Mesendoderm (in vitro differentiated cells): ENCODE results near the gene GLIS1.
"Not testable (repeated sequence)": the region's sequence is repeated elsewhere in the genome, so short reads cannot be mapped to it uniquely, and the experiment has no call there.

Experiments
- DNase-seq: peaks from one replicate; pipeline ENCODE4 v3.0.0; 2013
- H2AK5ac ChIP-seq: 2 replicates; pipeline ENCODE4 v1.6.1; 2013; ENCODE audit warnings: low read length, inconsistent platforms
- H2BK120ac ChIP-seq: 2 replicates; pipeline ENCODE4 v1.6.1; 2013; ENCODE audit warnings: low read depth, mild to moderate bottlenecking, low read length, moderate library complexity, mixed read lengths
- H2BK15ac ChIP-seq: replicated peaks from 2 replicates; pipeline ENCODE4 v1.6.1; 2013; ENCODE audit warnings: low read depth, mild to moderate bottlenecking, moderate library complexity
- H2BK5ac ChIP-seq: 2 replicates; pipeline ENCODE4 v1.6.1; 2013; ENCODE audit warnings: low read length, inconsistent platforms
- H3K18ac ChIP-seq: 2 replicates; pipeline ENCODE4 v1.6.1; 2013; ENCODE audit warnings: mild to moderate bottlenecking, low read length, mixed read lengths
- H3K23ac ChIP-seq: one replicate; pipeline ENCODE4 v1.6.1; 2013; ENCODE audit warnings: low read length
- H3K27ac ChIP-seq: 2 replicates; pipeline ENCODE4 v1.5.1; 2013; ENCODE audit warnings: low read depth, mild to moderate bottlenecking, inconsistent platforms, low read length, moderate library complexity
- H3K27me3 ChIP-seq: 2 replicates; pipeline ENCODE4 v1.6.1; 2013; ENCODE audit warnings: low read length, control low read depth, mild to moderate bottlenecking, inconsistent platforms; ENCODE audit not compliant: insufficient read depth, poor library complexity
- H3K36me3 ChIP-seq: 2 replicates; pipeline ENCODE4 v1.6.1; 2013; ENCODE audit warnings: low read length, inconsistent platforms; ENCODE audit not compliant: control insufficient read depth, insufficient read depth
- H3K4ac ChIP-seq: one replicate; pipeline ENCODE4 v1.6.1; 2013; ENCODE audit warnings: low read depth, mild to moderate bottlenecking, low read length, moderate library complexity
- H3K4me1 ChIP-seq: 2 replicates; pipeline ENCODE4 v1.6.1; 2013; ENCODE audit warnings: low read depth, low read length, inconsistent platforms; ENCODE audit not compliant: control insufficient read depth
- H3K4me2 ChIP-seq: 2 replicates; pipeline ENCODE4 v1.6.1; 2013; ENCODE audit warnings: low read length
- H3K4me3 ChIP-seq: 2 replicates; pipeline ENCODE4 v1.5.1; 2013; ENCODE audit warnings: mild to moderate bottlenecking, low read length
- H3K56ac ChIP-seq: one replicate; pipeline ENCODE4 v1.6.1; 2013; ENCODE audit warnings: low read length
- H3K79me1 ChIP-seq: 2 replicates; pipeline ENCODE4 v1.6.1; 2013; ENCODE audit warnings: low read length, inconsistent platforms
- H3K79me2 ChIP-seq: 2 replicates; pipeline ENCODE4 v1.6.1; 2013; ENCODE audit warnings: mild to moderate bottlenecking, low read length; ENCODE audit not compliant: control insufficient read depth, insufficient read depth
- H3K9ac ChIP-seq: 2 replicates; pipeline ENCODE4 v1.6.1; 2013; ENCODE audit warnings: low read length, inconsistent platforms
- H4K5ac ChIP-seq: one replicate; pipeline ENCODE4 v1.6.1; 2013; ENCODE audit warnings: low read length
- H4K8ac ChIP-seq: one replicate; pipeline ENCODE4 v1.6.1; 2013; ENCODE audit warnings: low read depth, mild to moderate bottlenecking, control low read depth, low read length, moderate library complexity
- WGBS: extraction: QIAGEN DNeasy Blood & Tissue Kit; methylation state at CpG from one replicate; pipeline ENCODE4 v1.1.7; 2013; ENCODE audit warnings: low lambda C conversion rate, missing lambda C conversion rate; ENCODE audit not compliant: insufficient coverage; ENCODE audit errors: extremely low coverage; 5-methylcytosine and 5-hydroxymethylcytosine counted together

GLIS1 gene

DNA sequence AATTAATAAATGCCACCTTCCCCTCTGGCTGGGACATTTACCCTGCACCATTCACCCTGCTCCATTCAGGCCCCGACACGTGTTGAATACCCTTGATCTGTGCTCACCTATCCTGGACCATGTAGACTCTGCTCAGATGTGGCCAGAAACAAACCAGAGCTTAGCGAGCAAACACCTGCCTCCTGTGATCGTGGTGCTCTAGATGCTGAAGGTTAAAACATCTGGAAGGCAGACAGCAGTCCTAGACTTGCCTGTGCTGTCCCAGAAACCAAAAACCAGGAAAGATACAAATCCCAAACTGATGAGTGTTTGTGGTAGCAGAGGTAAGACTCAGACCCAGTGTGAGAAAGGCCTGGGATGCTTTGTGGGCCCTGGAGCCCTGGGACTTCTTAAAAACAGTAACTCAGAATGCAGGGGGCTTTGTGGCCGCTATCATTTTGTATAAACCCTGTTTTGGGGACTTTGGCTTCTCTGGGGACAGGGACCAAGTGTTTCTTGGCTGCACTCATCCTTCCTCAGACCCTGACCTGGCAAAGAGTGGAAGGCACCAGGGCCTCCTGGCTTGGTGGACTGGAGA, 180.1 kb downstream of the GLIS1 start:
- no peaks in the 10 kb centered on the region for H3K36me3 ChIP-seq
- no peaks in the 10 kb centered on the region for H3K79me1 ChIP-seq
- H3K4me1 ChIP-seq, result no peaks in the 10 kb centered on the region
- no peak overlapping the region for H2BK5ac ChIP-seq
- no CpG with 5 or more reads among the region's 5 CpGs for WGBS
- H2BK15ac ChIP-seq, result no peak overlapping the region
- no peak overlapping the region for H3K4me2 ChIP-seq
- no peak overlapping the region for H4K5ac ChIP-seq
- no peak overlapping the region for H3K18ac ChIP-seq
- no peaks in the 10 kb centered on the region for H3K79me2 ChIP-seq
- no peak overlapping the region for H3K9ac ChIP-seq
- H2AK5ac ChIP-seq, result no peak overlapping the region
- H3K4me3 ChIP-seq, result no peak overlapping the region
- no peak overlapping the region for H4K8ac ChIP-seq
- no peak overlapping the region for H3K27ac ChIP-seq
- H3K27me3 ChIP-seq, result no peaks in the 10 kb centered on the region
- H3K23ac ChIP-seq, result no peak overlapping the region
- no peak overlapping the region for H3K4ac ChIP-seq
- H2BK120ac ChIP-seq, result no peak overlapping the region
- no peak overlapping the region for H3K56ac ChIP-seq
- DNase-seq, result no peak

DNA sequence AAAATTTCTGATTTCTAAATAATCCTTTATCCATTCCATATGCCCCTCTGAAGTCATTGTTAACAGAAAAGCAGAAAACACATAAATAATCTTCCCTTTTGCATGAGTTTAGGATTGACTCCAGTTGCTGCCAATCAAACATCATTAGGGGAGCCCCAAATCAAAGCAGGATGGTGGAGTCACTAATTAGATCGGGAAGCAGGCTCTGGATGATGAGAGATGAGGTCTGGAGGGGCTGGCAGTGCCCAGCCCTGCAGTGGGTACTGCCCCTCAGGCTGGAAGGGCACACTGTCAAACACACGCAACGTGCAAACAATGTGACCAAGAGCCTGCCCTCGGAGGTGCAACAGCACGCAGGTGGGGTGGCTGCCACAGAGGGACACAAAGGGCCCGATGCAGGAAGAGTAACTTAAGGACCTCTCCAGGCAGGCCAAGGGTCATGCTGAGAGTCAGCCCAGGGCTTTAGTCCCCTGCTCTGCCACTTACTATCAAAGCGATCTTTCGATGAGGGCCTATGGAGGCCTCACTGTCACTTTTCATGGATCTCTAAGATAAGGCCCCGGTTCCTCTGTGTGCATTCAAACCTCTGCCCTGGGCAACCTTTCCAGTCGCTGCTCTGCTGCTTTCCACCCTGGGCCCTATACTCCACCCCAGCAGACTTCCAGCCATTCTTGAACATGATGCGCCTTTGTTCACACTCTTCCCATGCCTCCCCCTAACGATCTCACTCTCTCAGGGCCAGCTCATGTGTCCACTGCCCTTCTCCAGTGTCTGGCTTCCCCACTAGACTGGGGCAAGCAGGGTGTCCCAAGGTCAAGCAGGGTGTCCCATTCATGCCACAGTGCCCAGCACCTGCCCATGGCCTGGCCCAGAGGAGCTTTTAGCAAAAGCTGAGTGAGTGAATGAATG, 180.9 kb downstream of the GLIS1 start:
- H2AK5ac ChIP-seq, result no peak overlapping the region
- no peak overlapping the region for H3K4me3 ChIP-seq
- H3K79me2 ChIP-seq, result no peaks in the 10 kb centered on the region
- WGBS, result no CpG with 5 or more reads among the region's 12 CpGs
- no peak overlapping the region for H3K4me2 ChIP-seq
- no peak overlapping the region for H4K8ac ChIP-seq
- H3K18ac ChIP-seq, result no peak overlapping the region
- H2BK120ac ChIP-seq, result no peak overlapping the region
- H4K5ac ChIP-seq, result no peak overlapping the region
- H3K36me3 ChIP-seq, result no peaks in the 10 kb centered on the region
- no peaks in the 10 kb centered on the region for H3K79me1 ChIP-seq
- no peak overlapping the region for H3K27ac ChIP-seq
- no peak for DNase-seq
- no peak overlapping the region for H3K23ac ChIP-seq
- no peaks in the 10 kb centered on the region for H3K4me1 ChIP-seq
- no peak overlapping the region for H3K9ac ChIP-seq
- H3K27me3 ChIP-seq, result no peaks in the 10 kb centered on the region
- H2BK15ac ChIP-seq, result no peak overlapping the region
- no peak overlapping the region for H2BK5ac ChIP-seq
- no peak overlapping the region for H3K56ac ChIP-seq
- H3K4ac ChIP-seq, result no peak overlapping the region

DNA sequence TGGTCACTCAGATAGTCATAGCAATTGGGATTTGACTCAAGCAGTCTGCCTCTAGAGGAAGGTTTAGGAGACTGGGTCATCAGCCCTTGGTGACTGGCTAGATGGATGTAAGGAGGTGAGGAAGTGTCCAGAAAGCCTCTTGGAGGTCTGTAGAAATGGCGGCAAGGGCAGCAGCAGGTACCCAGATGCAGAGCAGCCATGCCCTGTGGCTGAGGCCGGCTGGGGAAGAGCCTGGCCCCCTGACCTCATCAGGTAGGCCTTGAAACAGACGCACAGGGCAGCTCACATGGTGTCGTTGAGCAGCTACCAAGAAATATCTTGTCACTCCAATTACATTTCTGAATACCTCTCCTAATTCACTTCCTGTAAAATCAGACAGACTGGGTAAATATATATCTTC, 181.6 kb downstream of the GLIS1 start:
- no peak overlapping the region for H3K23ac ChIP-seq
- no peak overlapping the region for H3K9ac ChIP-seq
- no peaks in the 10 kb centered on the region for H3K27me3 ChIP-seq
- no peak overlapping the region for H4K5ac ChIP-seq
- H3K36me3 ChIP-seq, result no peaks in the 10 kb centered on the region
- WGBS, result no CpG with 5 or more reads among the region's 4 CpGs
- no peak overlapping the region for H3K27ac ChIP-seq
- no peaks in the 10 kb centered on the region for H3K79me2 ChIP-seq
- no peak overlapping the region for H3K56ac ChIP-seq
- no peaks in the 10 kb centered on the region for H3K79me1 ChIP-seq
- H2BK120ac ChIP-seq, result no peak overlapping the region
- H3K4me3 ChIP-seq, result no peak overlapping the region
- H2BK15ac ChIP-seq, result no peak overlapping the region
- no peaks in the 10 kb centered on the region for H3K4me1 ChIP-seq
- H3K4me2 ChIP-seq, result no peak overlapping the region
- no peak for DNase-seq
- H2AK5ac ChIP-seq, result no peak overlapping the region
- H3K4ac ChIP-seq, result no peak overlapping the region
- no peak overlapping the region for H3K18ac ChIP-seq
- H2BK5ac ChIP-seq, result no peak overlapping the region
- no peak overlapping the region for H4K8ac ChIP-seq

DNA sequence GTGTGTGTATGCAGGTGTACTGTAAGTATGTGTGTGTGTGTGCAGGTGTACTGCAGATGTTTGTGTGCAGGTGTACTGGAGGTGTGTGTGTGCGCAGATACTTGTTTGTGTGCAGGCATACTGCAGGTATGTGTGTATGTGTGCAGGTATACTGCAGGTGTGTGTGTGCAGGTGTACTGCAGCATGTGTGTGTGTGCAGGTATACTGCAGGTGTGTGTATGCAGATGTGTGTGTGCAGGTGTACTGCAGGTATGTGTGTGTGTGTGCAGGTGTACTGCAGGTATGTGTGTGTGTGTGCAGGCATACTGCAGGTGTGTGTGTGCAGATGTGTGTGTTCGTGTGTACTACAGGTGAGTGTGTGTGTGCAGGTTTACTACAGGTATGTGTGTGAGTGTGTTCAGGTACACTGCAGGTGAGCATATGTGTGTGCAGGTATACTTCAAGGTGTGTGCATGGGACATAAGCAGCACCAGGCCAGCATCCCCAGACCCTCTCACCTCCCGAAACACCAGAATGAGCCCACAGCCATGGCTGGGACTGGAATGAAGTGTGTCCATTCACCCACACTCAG, 182.2 kb downstream of the GLIS1 start:
- Histone ChIP-seq H3K4me1 (no peaks in the 10 kb centered on the region), H3K4me3 (no peak overlapping the region)

DNA sequence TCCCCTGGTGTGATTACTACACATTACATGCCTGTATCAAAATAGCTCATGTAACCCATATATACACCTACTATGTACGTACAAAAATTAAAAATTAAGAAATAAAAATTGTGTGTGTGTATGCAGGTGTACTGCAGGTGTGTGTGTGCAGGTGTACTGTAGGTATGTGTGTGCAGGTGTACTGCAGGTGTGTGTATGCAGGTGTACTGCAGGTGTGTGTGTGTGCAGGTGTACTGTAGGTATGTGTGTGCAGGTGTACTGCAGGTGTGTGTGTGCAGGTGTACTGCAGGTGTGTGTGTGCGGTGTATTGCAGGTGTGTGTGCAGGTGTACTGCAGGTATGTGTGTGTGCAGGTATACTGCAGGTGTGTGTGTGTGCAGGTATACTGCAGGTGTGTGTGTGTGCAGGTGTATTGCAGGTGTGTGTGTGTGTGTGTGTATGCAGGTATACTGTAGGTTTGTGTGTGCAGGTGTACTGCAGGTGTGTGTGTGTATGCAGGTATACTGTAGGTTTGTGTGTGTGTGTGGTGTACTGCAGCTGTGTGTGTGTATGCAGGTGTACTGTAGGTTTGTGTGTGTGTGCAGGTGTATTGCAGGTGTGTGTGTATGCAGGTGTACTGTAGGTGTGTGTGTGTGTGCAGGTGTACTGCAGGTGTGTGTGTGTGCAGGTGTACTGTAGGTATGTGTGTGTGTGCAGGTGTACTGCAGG, 183.2 kb downstream of the GLIS1 start:
- not testable (repeated sequence) for H2BK5ac ChIP-seq, H2BK120ac ChIP-seq, H3K23ac ChIP-seq, H4K8ac ChIP-seq, H3K56ac ChIP-seq, H2AK5ac ChIP-seq, H4K5ac ChIP-seq, H2BK15ac ChIP-seq, H3K4me2 ChIP-seq, H3K18ac ChIP-seq, H3K36me3 ChIP-seq, H3K4me1 ChIP-seq, H3K79me2 ChIP-seq, H3K4ac ChIP-seq, DNase-seq, H3K27me3 ChIP-seq, H3K4me3 ChIP-seq, H3K79me1 ChIP-seq, H3K9ac ChIP-seq, H3K27ac ChIP-seq
- WGBS, result no CpG with 5 or more reads among the region's 2 CpGs

More for the DNA sequence above, 182.2 kb downstream of the GLIS1 start:
- Histone ChIP-seq H3K36me3 (no peaks in the 10 kb centered on the region), H3K27me3 (no peaks in the 10 kb centered on the region), H3K27ac (no peak overlapping the region), H4K8ac (no peak overlapping the region), H3K23ac (no peak overlapping the region), H2BK15ac (no peak overlapping the region), H2BK120ac (no peak overlapping the region), H3K4ac (no peak overlapping the region), H3K9ac (no peak overlapping the region), H3K4me2 (no peak overlapping the region), H2BK5ac (no peak overlapping the region), H3K18ac (no peak overlapping the region), H3K79me2 (no peaks in the 10 kb centered on the region), H3K79me1 (no peaks in the 10 kb centered on the region), H4K5ac (no peak overlapping the region), H3K56ac (no peak overlapping the region), H2AK5ac (no peak overlapping the region)
- no CpG with 5 or more reads among the region's 3 CpGs for WGBS
- DNase-seq, result no peak
